Erythroblast (primary cell): Measurements from ENCODE around the gene NFIA.

ENCODE experiments used
- GATA1 ChIP-seq: IDR thresholded peaks from 2 replicates; pipeline ENCODE4 v1.6.1; 2011; ENCODE audit warnings: low read depth, mild to moderate bottlenecking, control low read depth, low read length, moderate library complexity
- POLR2A ChIP-seq: IDR thresholded peaks from 2 replicates; pipeline ENCODE4 v1.6.1; 2011; ENCODE audit warnings: mild to moderate bottlenecking, low read length

GRCh38 chr1:61453111-61453961 lies 371.0 kb downstream of the NFIA start:
- TF ChIP-seq POLR2A (no peak), GATA1 (no peak)
